GM06990 (cell line): ENCODE measurements around the gene CADM1.

Source experiments
- DNase-seq: peaks from one replicate; pipeline ENCODE4 v3.0.0-alpha.2; 2011; ENCODE audit not compliant: insufficient read length; ENCODE audit errors: extremely low read depth
- H3K27me3 ChIP-seq: replicated peaks from 2 replicates; pipeline ENCODE4 v1.6.0; 2011; ENCODE audit warnings: low read length; ENCODE audit not compliant: control insufficient read depth, insufficient read depth
- H3K36me3 ChIP-seq: 2 replicates; pipeline ENCODE4 v1.5.1; 2011; ENCODE audit warnings: low read length; ENCODE audit not compliant: control insufficient read depth, insufficient read depth
- H3K4me3 ChIP-seq: replicated peaks from 2 replicates; pipeline ENCODE4 v1.5.1; 2011; ENCODE audit warnings: low read depth, mild to moderate bottlenecking, control low read depth, low read length
- CTCF ChIP-seq: IDR thresholded peaks from 2 replicates; pipeline ENCODE4 v1.5.1; 2011; ENCODE audit warnings: low read length, control low read depth, mild to moderate bottlenecking, inconsistent platforms; ENCODE audit not compliant: insufficient read depth, poor library complexity, severe bottlenecking

The CADM1 gene

GRCh38 chr11:115444542-115444941 lies 59.7 kb downstream of the CADM1 start:
- DNase-seq = no peak
- no peak for TF ChIP-seq CTCF
- H3K27me3 ChIP-seq = no peaks in the 10 kb centered on the region
- no peak overlapping the region for H3K4me3 ChIP-seq
- H3K36me3 ChIP-seq = no peaks in the 10 kb centered on the region

DNA sequence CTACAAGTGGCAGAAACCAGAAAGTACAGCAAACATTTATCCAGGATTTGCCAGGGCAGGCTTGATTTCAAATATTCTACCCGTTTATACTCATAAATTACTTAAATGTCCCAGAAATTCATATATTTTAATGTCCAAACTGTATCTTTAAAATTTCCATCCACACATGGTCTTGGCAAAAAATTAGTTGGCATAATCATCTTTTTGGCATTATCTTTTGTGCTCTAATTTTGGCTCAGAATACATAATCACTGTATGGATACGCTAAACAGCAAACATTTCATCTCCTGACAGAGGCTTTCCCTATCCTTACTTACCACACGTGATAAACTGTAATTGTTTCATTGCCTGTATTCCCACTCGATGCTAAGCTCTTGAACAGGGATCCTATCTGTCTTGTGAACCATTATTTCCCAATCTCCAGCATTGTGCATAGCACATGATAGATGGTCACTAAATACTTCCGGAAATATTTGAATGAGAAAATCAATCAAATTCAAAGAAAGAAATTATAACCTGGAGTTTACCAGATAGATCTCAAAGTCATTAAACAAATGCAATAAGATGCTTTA lies 64.2 kb downstream of the CADM1 start:
- Histone ChIP-seq H3K4me3 (no peak overlapping the region), H3K27me3 (no peaks in the 10 kb centered on the region), H3K36me3 (no peaks in the 10 kb centered on the region)
- no peak for DNase-seq
- no peak for TF ChIP-seq CTCF

GRCh38 chr11:115439385-115439784 lies 64.8 kb downstream of the CADM1 start:
- no peak for TF ChIP-seq CTCF
- Histone ChIP-seq H3K36me3 (no peaks in the 10 kb centered on the region), H3K4me3 (no peak overlapping the region), H3K27me3 (no peaks in the 10 kb centered on the region)
- no peak for DNase-seq

DNA sequence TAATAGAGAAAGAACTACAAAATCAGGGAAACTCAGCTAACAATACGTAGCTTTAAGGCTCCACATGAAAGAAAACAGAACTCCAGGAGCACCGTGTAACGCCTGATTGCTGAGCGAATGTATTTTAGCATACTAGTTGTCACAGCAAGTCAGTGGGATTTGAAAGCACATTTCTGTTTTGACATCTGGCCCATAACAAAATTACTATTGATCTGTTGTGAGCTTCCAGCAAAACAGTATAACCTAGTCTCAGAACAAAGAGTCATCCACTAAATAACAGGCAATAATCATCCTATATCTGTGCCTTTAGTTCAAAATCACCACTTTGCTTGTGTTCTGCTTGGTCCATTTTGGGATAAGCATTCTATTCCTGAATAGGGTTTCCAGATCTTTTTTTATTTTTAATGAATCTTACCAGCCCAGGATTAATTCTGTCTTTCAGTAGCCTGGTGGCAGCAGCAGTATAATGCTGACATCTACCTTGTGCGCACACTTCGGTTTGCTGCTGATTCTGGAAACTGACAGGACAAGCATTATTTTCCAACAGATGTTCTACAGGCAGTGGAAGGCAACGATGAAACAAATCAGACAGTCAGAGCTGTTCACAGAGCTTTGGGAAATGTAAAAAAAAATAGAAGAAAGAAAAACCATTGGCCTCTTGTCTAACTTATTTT lies 66.2 kb downstream of the CADM1 start:
- no peak for DNase-seq
- H3K36me3 ChIP-seq = no peaks in the 10 kb centered on the region
- no peaks in the 10 kb centered on the region for H3K27me3 ChIP-seq
- no peak overlapping the region for H3K4me3 ChIP-seq
- TF ChIP-seq CTCF = no peak

GRCh38 chr11:115430345-115430744 lies 73.9 kb downstream of the CADM1 start:
- DNase-seq = no peak
- no peak for TF ChIP-seq CTCF
- H3K4me3 ChIP-seq = no peak overlapping the region
- H3K36me3 ChIP-seq = no peaks in the 10 kb centered on the region
- no peaks in the 10 kb centered on the region for H3K27me3 ChIP-seq
